ENCODE measurements around the gene GALNT17.

DNA sequence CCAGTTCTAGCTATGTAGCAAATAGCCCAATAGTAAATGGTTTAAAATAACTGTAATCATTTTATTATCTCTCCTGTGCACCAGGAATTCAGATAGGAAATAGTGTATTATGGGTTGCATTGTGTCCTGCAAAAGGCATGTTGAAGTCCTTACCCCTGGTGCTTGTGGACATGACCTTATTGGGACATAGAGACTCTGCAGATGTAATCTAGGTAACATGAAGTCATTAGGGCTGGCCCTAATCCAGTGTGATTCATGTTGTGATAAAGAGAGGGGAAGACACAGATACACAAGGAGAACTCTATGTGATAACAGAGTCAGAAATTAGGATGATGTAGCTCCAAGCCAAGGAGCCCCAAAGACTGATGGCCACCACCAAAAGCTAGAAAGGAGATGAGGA lies 462.8 kb downstream of the GALNT17 start:
- TF ChIP-seq, protein P1, sequence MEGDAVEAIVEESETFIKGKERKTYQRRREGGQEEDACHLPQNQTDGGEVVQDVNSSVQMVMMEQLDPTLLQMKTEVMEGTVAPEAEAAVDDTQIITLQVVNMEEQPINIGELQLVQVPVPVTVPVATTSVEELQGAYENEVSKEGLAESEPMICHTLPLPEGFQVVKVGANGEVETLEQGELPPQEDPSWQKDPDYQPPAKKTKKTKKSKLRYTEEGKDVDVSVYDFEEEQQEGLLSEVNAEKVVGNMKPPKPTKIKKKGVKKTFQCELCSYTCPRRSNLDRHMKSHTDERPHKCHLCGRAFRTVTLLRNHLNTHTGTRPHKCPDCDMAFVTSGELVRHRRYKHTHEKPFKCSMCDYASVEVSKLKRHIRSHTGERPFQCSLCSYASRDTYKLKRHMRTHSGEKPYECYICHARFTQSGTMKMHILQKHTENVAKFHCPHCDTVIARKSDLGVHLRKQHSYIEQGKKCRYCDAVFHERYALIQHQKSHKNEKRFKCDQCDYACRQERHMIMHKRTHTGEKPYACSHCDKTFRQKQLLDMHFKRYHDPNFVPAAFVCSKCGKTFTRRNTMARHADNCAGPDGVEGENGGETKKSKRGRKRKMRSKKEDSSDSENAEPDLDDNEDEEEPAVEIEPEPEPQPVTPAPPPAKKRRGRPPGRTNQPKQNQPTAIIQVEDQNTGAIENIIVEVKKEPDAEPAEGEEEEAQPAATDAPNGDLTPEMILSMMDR (IDR thresholded peaks at IDR 0.05), result no peak
- no peak for TF ChIP-seq POLR2A (IDR thresholded peaks at IDR 0.05)

All from uterus (tissue), 2 donors.